ENCODE data around the gene NHS.
"Not testable (repeated sequence)": the region's sequence is repeated elsewhere in the genome, so short reads cannot be mapped to it uniquely, and the experiment has no call there.

Gene NHS

DNA sequence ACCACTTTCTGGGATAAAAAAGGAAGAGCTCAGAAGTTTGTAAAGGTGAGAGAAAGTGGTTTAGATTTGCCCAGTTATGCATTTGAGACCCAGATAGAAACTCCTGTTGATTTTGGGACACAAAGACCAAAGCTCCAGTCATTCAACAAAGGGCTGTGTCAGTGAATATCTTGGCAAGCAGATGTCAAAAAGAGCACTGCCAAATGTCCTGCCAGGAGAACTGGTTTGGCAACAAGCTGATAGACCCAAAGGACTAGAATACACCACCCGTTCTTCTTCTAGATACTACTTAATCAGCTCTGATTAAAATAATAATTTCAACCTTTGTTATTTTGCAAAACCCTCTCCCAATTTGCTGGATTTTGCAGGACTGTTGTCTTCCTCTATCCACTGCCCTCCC is 121.4 kb downstream of the NHS start:
- no peak for DNase-seq (ENCODE audit: low read depth in 2 of 2)

DNA sequence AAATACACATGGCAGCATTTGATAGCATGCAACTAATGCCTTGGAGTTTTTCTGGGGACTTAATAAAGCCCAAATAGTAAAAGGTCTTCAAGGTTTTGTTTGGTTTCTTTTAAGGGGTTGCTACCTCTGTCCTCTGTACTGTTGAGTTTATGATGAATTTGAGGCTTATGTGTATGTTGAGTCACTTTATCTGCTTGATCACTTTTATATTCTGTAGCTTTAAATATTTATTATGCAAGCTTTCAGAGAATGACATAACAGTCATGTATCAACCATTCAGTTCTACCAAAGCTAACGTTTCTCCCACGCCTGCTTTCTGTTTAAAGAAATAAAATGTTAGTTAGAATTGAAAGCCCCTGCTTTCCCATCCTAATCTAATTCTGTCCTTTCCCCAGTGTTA is 122.2 kb downstream of the NHS start:
- no peak for DNase-seq (ENCODE audit: low read depth in 2 of 2)

- DNase-seq (ENCODE audit: low read depth in 2 of 2) = no peak
Measured at GRCh38 chrX:17499512-17499911, 124.5 kb downstream of the NHS start.

DNA sequence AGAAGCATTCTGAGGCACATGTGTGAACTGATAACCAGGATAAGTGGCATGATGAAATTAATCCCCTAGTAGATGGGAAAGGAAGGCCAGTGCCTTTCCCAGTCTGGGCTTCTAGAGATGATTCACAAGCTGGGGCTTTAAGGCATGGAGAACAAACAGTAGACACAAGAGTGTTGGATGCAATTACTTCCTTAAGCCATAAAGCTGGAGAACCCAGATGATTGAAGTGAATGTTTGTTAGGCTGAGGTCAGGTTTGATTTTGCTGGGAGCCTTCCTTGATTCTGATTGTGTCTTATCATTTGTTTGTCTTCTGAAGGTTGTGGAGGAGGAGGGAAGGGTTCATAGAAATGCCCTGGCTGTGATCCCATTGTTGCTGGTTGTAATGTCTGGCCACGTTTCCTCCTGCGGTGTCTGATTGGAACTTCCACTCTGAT is 125.2 kb downstream of the NHS start:
- DNase-seq (ENCODE audit: low read depth in 2 of 2) = no peak

DNA sequence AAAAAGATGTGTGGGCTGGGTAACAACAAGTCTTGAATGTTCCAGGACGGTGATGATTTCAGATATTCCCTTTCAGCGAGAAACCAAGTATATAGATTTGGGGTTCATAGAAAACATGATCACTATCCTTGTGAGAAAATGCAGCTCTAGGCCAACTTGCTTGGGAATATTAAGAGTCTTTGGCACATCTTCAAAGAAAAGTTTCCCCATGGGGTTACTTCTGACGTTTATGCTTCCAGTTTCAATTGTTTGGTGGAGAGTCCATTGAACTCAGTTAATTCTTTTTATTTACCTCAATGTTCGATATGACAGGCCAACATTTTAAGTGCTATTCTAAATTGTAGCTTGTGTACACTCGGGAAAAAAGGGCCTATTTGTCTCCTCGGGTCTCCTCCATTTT is 126.7 kb downstream of the NHS start:
- no peak for DNase-seq (ENCODE audit: low read depth in 2 of 2)

GRCh38 chrX:17506352-17506751 is 131.4 kb downstream of the NHS start:
- not testable (repeated sequence) for DNase-seq (ENCODE audit: low read depth in 2 of 2)

DNA sequence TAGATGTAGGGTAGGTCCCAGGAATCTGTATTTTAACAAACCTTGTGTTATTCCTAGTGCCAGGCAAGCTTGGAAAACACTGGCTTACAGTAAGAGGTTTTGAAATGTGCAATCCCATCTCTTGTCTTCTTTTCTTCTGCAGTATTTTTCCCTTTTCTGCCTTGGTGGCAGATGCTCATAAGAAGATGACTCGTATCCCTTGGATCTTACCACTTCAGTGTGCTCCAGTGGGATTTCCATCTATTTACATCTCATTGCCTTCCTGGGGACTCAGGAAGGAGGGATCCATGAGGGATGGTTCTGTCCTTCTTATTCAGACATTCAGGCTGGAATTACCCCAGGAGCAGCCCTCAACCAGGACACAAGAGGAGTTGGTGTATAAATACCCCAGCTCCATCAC is 136.6 kb downstream of the NHS start:
- DNase-seq (ENCODE audit: low read depth in 2 of 2) = no peak

- no peak for DNase-seq (ENCODE audit: low read depth in 2 of 2)
Measured at GRCh38 chrX:17519358-17519757, 144.4 kb downstream of the NHS start.

DNA sequence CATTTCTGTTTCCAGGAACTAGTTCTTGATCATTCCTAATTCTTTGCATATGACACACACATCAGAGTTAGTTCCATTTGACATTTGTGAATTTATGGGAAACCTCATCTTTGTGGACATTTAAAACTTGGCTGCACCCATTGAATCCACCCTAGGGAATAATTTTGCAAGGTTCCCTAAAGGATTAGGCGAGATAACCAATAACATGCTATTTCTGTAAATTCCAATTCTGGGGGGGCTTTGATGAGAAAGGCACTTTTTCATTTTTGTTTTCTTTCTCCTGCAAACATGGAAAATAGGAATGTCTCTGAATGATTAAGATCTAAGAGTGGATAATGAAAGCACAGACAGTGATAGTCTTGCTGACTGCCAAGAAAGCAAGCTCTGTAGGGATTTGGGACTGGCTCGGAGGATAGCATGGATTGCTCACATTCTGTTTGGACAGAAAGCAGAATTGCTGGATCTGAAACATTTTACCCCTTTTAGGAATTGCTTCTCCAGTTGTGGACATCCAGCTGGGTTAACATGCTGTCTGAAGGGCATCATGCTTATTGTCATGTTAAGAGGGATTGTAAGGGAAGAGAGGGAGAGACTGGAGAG is 145.1 kb downstream of the NHS start:
- DNase-seq (ENCODE audit: low read depth in 2 of 2) = no peak

GRCh38 chrX:17521871-17522693 is 147.1 kb downstream of the NHS start:
- DNase-seq (ENCODE audit: low read depth in 2 of 2) = no peak

GRCh38 chrX:17525266-17525665 is 150.3 kb downstream of the NHS start:
- no peak for DNase-seq (ENCODE audit: low read depth in 2 of 2)

- DNase-seq (ENCODE audit: low read depth in 2 of 2) = no peak
Measured at GRCh38 chrX:17525762-17526555, 151.0 kb downstream of the NHS start.

- no peak for DNase-seq (ENCODE audit: low read depth in 2 of 2)
Measured at GRCh38 chrX:17527135-17527701, 152.2 kb downstream of the NHS start.

- no peak for DNase-seq (ENCODE audit: low read depth in 2 of 2)
Measured at GRCh38 chrX:17527922-17528321, 152.9 kb downstream of the NHS start.

DNA sequence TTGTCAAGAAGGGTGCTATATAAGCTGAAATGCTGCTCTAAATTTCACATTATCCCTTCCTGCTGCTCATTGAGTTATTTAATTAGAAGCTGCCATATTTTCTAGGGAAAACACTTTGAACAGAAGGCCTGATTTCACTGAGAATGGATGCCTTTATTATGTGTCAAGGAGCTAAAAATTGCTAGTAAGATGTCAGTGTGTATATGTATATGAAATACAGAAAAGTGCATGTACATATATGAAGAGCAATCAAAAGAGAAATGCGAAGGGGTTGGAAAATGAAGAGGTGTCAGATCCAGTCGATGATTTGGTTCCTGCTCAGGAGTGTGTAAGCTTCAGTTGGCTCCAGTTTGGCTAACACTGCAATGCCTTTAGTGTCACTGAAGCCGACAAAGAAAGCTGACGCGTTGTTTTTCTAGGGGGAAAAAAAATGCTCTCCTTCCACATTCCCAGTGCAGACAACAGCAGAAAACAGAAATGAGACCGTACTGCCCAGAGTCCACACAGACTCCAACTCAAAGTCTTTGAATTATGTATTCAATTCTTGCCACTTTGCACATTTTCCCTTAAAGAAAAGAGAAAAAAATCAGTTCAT is 154.2 kb downstream of the NHS start:
- DNase-seq (ENCODE audit: low read depth in 2 of 2) = no peak

- no peak for DNase-seq (ENCODE audit: low read depth in 2 of 2)
Measured at GRCh38 chrX:17531500-17531899, 156.5 kb downstream of the NHS start.

- no peak for DNase-seq (ENCODE audit: low read depth in 2 of 2)
Measured at GRCh38 chrX:17535229-17535628, 160.2 kb downstream of the NHS start.

GRCh38 chrX:17537723-17538243 is 162.8 kb downstream of the NHS start:
- DNase-seq (ENCODE audit: low read depth in 2 of 2) = no peak

DNA sequence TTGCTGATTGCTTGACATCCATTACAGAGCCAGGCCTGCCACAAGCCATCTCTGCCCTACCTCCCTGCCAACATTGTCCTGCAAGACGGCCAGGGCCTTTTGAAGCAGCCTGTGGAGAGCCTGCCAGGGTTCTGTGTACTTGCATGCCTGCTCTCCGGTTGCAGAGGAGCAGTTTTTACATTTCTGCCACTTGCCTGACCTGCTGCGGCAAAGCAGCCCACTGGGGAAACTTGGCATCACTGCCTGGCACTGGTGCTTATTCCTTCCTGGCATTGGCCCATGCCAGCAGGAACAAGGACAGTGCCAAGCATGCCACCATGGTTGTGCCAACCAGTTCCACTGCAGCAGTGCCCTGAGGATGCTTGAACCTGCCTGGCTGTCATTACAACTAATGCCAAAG is 167.1 kb downstream of the NHS start:
- DNase-seq (ENCODE audit: low read depth in 2 of 2) = no peak

DNA sequence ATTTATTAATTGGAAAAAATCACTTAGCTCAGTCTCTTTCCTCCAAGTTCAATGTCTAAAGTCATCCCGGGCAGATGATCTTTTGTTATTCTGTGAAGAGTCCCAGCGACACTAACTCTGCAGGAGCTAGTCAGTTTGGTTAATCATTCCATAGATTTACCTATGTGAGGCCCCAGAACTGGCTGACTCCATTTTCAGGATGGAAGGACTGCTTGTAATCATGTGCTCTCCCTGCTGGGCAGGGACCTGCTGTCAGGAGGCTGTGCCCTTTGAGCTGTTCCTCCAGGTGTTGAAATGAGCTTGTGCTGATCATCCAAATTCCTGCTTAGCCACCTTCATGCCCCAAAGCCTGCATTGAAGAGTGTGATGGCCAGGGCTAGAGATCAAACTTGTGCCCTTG is 169.8 kb downstream of the NHS start:
- DNase-seq (ENCODE audit: low read depth in 2 of 2) = no peak

- DNase-seq (ENCODE audit: low read depth in 2 of 2) = no peak
Measured at GRCh38 chrX:17546356-17546755, 171.4 kb downstream of the NHS start.

- DNase-seq (ENCODE audit: low read depth in 2 of 2) = no peak
Measured at GRCh38 chrX:17547658-17548057, 172.7 kb downstream of the NHS start.
